ENCODE data around the gene LAPTM5.
"Not testable (repeated sequence)": the region's sequence is repeated elsewhere in the genome, so short reads cannot be mapped to it uniquely, and the experiment has no call there.

Gene LAPTM5

GRCh38 chr1:30757352-30758120 lies at the start of gene LAPTM5:
Gene LAPTM5 (minus strand): TSS chr1:30757774. CDS start chr1:30757745, 29 bp downstream.
- no peak for DNase-seq (ENCODE audit: low read depth)

- no peak for DNase-seq (ENCODE audit: low read depth)
These were observed 49.1 kb upstream of the LAPTM5 start for GRCh38 chr1:30806381-30807317.

- DNase-seq (ENCODE audit: low read depth), result no peak
These were observed 47.9 kb upstream of the LAPTM5 start for GRCh38 chr1:30805304-30806003.

GRCh38 chr1:30804822-30805221 lies 47.2 kb upstream of the LAPTM5 start:
- no peak for DNase-seq (ENCODE audit: low read depth)

GRCh38 chr1:30804352-30804751 lies 46.8 kb upstream of the LAPTM5 start:
- no peak for DNase-seq (ENCODE audit: low read depth)

GRCh38 chr1:30803562-30803961 lies 46.0 kb upstream of the LAPTM5 start:
- no peak for DNase-seq (ENCODE audit: low read depth)

- peak; percentile 74 for DNase-seq (ENCODE audit: low read depth)
These were observed 44.2 kb upstream of the LAPTM5 start for GRCh38 chr1:30801771-30802198.

GRCh38 chr1:30799233-30799511 lies 41.6 kb upstream of the LAPTM5 start:
- DNase-seq (ENCODE audit: low read depth), result no peak

GRCh38 chr1:30798389-30799232 lies 41.0 kb upstream of the LAPTM5 start:
- DNase-seq (ENCODE audit: low read depth), result no peak

- DNase-seq (ENCODE audit: low read depth), result no peak
These were observed 37.5 kb upstream of the LAPTM5 start for GRCh38 chr1:30795026-30795425.

- DNase-seq (ENCODE audit: low read depth), result no peak
These were observed 36.7 kb upstream of the LAPTM5 start for GRCh38 chr1:30794260-30794659.

GRCh38 chr1:30793209-30793608 lies 35.6 kb upstream of the LAPTM5 start:
- no peak for DNase-seq (ENCODE audit: low read depth)

- no peak for DNase-seq (ENCODE audit: low read depth)
These were observed 34.3 kb upstream of the LAPTM5 start for GRCh38 chr1:30791868-30792267.

GRCh38 chr1:30790850-30791778 lies 33.5 kb upstream of the LAPTM5 start:
- DNase-seq (ENCODE audit: low read depth), result no peak

- not testable (repeated sequence) for DNase-seq (ENCODE audit: low read depth)
These were observed 32.6 kb upstream of the LAPTM5 start for GRCh38 chr1:30790256-30790525.

GRCh38 chr1:30789388-30790255 lies 32.0 kb upstream of the LAPTM5 start:
- no peak for DNase-seq (ENCODE audit: low read depth)

GRCh38 chr1:30788580-30789387 lies 31.2 kb upstream of the LAPTM5 start:
- no peak for DNase-seq (ENCODE audit: low read depth)

- DNase-seq (ENCODE audit: low read depth), result no peak
These were observed 30.4 kb upstream of the LAPTM5 start for GRCh38 chr1:30787856-30788495.

Data from activated T-cell treated with anti-CD3 and anti-CD28 coated beads for 24 hours (primary cell).